Measurements from ENCODE around the gene BCR. TPM values are rescaled to one million over a fixed set of nuclear protein-coding genes. Genes with fewer than 3 reads are reported as not detected.
A peak's percentile ranks its signal among the peaks of the same experiment; 100 is the strongest.

The BCR gene
- total and polyA plus RNA-seq, 2 of the 13 experiments (the other 11 are each of a cell fraction or from before 2014, with no cell fraction given), result 19.9 to 33.6 TPM

DNA sequence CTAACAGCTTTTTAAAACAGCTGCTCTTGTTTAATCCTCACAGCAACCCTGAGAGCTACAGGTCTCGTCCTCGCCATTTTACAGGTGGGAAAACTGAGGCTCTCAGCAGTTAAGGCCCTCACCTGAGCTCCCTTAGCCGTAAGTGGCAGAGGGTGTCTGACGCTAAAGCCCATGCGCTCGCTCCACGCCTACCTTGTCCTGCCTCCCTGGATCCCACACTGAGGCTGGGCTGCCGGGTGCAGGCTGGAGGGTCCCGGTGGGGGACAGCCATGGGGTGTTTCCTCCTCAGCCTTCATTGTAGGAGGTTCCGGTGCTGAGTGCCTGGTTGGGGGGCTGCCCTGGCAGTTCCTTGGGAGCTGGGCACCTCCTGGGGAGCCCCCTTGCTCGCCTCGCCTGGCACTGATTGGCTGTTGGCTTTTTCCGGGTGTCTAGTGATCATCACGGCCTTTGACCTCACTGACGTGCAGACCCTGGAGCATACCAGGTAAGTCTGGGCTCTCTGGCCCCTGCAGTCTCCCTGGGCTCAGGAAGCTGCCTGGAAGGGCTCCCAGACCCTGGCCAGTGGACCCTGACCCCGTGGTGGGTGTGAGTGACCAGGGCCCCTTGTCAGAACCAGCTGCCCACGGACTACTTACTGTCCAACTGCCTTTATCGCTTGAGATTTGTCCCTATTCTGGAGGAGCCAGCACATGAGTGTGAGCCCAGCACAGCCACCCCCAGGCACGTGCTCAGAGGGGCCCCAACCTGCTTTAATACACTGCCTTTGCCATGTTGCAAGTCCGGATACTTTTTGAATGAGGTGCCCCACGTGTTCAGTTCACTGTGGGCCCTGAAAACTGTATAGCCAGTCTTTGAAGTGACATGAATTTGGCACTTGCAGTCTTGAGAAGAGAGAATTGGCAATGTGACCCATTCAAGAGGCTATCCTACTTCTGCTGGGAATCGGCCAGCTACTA lies 22.5 kb upstream of the BCR start (continued):
- TF ChIP-seq, protein P1, sequence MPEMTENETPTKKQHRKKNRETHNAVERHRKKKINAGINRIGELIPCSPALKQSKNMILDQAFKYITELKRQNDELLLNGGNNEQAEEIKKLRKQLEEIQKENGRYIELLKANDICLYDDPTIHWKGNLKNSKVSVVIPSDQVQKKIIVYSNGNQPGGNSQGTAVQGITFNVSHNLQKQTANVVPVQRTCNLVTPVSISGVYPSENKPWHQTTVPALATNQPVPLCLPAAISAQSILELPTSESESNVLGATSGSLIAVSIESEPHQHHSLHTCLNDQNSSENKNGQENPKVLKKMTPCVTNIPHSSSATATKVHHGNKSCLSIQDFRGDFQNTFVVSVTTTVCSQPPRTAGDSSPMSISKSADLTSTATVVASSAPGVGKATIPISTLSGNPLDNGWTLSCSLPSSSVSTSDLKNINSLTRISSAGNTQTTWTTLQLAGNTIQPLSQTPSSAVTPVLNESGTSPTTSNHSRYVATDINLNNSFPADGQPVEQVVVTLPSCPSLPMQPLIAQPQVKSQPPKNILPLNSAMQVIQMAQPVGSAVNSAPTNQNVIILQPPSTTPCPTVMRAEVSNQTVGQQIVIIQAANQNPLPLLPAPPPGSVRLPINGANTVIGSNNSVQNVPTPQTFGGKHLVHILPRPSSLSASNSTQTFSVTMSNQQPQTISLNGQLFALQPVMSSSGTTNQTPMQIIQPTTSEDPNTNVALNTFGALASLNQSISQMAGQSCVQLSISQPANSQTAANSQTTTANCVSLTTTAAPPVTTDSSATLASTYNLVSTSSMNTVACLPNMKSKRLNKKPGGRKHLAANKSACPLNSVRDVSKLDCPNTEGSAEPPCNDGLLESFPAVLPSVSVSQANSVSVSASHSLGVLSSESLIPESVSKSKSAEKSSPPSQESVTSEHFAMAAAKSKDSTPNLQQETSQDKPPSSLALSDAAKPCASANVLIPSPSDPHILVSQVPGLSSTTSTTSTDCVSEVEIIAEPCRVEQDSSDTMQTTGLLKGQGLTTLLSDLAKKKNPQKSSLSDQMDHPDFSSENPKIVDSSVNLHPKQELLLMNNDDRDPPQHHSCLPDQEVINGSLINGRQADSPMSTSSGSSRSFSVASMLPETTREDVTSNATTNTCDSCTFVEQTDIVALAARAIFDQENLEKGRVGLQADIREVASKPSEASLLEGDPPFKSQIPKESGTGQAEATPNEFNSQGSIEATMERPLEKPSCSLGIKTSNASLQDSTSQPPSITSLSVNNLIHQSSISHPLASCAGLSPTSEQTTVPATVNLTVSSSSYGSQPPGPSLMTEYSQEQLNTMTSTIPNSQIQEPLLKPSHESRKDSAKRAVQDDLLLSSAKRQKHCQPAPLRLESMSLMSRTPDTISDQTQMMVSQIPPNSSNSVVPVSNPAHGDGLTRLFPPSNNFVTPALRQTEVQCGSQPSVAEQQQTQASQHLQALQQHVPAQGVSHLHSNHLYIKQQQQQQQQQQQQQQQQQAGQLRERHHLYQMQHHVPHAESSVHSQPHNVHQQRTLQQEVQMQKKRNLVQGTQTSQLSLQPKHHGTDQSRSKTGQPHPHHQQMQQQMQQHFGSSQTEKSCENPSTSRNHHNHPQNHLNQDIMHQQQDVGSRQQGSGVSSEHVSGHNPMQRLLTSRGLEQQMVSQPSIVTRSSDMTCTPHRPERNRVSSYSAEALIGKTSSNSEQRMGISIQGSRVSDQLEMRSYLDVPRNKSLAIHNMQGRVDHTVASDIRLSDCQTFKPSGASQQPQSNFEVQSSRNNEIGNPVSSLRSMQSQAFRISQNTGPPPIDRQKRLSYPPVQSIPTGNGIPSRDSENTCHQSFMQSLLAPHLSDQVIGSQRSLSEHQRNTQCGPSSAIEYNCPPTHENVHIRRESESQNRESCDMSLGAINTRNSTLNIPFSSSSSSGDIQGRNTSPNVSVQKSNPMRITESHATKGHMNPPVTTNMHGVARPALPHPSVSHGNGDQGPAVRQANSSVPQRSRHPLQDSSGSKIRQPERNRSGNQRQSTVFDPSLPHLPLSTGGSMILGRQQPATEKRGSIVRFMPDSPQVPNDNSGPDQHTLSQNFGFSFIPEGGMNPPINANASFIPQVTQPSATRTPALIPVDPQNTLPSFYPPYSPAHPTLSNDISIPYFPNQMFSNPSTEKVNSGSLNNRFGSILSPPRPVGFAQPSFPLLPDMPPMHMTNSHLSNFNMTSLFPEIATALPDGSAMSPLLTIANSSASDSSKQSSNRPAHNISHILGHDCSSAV (CRISPR knock-in tag; IDR thresholded peaks at IDR 0.05; ENCODE audit: borderline replicate concordance), result no peak
- TF ChIP-seq, protein P2, sequence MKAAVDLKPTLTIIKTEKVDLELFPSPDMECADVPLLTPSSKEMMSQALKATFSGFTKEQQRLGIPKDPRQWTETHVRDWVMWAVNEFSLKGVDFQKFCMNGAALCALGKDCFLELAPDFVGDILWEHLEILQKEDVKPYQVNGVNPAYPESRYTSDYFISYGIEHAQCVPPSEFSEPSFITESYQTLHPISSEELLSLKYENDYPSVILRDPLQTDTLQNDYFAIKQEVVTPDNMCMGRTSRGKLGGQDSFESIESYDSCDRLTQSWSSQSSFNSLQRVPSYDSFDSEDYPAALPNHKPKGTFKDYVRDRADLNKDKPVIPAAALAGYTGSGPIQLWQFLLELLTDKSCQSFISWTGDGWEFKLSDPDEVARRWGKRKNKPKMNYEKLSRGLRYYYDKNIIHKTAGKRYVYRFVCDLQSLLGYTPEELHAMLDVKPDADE (CRISPR knock-in tag; IDR thresholded peaks at IDR 0.05), result no peak
- TF ChIP-seq ZBTB21 (CRISPR knock-in tag; IDR thresholded peaks at IDR 0.05) (no peak), TRIM24 (CRISPR knock-in tag; IDR thresholded peaks at IDR 0.05) (no peak), ZC3H13 (CRISPR knock-in tag; IDR thresholded peaks at IDR 0.05) (no peak), CHD4 (IDR thresholded peaks at IDR 0.05; ENCODE audit: borderline replicate concordance, low read length) (peak; percentile 85; the same call in 1 of the 2 replicates), THAP11 (CRISPR knock-in tag; IDR thresholded peaks at IDR 0.05) (no peak), FOXP1 (IDR thresholded peaks at IDR 0.05) (no peak), FOXP1 (CRISPR knock-in tag; IDR thresholded peaks at IDR 0.05) (no peak), RAD51 (IDR thresholded peaks at IDR 0.05; ENCODE audit: borderline replicate concordance) (no peak), KDM5B (CRISPR knock-in tag; IDR thresholded peaks at IDR 0.05; ENCODE audit: borderline replicate concordance) (no peak)
- TF ChIP-seq, protein P3, sequence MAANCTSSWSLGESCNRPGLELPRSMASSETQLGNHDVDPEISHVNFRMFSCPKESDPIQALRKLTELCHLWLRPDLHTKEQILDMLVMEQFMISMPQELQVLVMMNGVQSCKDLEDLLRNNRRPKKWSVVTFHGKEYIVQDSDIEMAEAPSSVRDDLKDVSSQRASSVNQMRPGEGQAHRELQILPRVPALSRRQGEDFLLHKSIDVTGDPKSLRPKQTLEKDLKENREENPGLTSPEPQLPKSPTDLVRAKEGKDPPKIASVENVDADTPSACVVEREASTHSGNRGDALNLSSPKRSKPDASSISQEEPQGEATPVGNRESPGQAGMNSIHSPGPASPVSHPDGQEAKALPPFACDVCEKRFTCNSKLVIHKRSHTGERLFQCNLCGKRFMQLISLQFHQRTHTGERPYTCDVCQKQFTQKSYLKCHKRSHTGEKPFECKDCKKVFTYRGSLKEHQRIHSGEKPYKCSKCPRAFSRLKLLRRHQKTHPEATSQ (CRISPR knock-in tag; IDR thresholded peaks at IDR 0.05; ENCODE audit: borderline replicate concordance), result no peak
- TF ChIP-seq, protein P4, sequence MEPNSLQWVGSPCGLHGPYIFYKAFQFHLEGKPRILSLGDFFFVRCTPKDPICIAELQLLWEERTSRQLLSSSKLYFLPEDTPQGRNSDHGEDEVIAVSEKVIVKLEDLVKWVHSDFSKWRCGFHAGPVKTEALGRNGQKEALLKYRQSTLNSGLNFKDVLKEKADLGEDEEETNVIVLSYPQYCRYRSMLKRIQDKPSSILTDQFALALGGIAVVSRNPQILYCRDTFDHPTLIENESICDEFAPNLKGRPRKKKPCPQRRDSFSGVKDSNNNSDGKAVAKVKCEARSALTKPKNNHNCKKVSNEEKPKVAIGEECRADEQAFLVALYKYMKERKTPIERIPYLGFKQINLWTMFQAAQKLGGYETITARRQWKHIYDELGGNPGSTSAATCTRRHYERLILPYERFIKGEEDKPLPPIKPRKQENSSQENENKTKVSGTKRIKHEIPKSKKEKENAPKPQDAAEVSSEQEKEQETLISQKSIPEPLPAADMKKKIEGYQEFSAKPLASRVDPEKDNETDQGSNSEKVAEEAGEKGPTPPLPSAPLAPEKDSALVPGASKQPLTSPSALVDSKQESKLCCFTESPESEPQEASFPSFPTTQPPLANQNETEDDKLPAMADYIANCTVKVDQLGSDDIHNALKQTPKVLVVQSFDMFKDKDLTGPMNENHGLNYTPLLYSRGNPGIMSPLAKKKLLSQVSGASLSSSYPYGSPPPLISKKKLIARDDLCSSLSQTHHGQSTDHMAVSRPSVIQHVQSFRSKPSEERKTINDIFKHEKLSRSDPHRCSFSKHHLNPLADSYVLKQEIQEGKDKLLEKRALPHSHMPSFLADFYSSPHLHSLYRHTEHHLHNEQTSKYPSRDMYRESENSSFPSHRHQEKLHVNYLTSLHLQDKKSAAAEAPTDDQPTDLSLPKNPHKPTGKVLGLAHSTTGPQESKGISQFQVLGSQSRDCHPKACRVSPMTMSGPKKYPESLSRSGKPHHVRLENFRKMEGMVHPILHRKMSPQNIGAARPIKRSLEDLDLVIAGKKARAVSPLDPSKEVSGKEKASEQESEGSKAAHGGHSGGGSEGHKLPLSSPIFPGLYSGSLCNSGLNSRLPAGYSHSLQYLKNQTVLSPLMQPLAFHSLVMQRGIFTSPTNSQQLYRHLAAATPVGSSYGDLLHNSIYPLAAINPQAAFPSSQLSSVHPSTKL (CRISPR knock-in tag; IDR thresholded peaks at IDR 0.05), result peak; percentile 23; the same call in 1 of the 2 replicates
